ENCODE results near the gene ZNF784.

The ZNF784 gene

GRCh38 chr19:55615543-55616394, 8.6 kb downstream of the ZNF784 start:
- Histone ChIP-seq H3K36me3 (ENCODE audit: control insufficient read depth in 1 of 2, insufficient read depth in 2 of 2, low read length in 2 of 2) (peaks cover 0 to 35% of the 10 kb centered on the region in 2 donors), H3K27ac (ENCODE audit: low read length) (no peak overlapping the region), H3K4me1 (ENCODE audit: control insufficient read depth in 1 of 2, insufficient read depth in 2 of 2, low read length in 2 of 2) (peaks cover 0 to 11% of the 10 kb centered on the region in 2 donors), H3K27me3 (ENCODE audit: low read depth, low read length) (no peaks in the 10 kb centered on the region), H3K9me3 (ENCODE audit: control insufficient read depth in 1 of 2, low read length in 2 of 2) (no peaks in the 10 kb centered on the region), H3K4me3 (ENCODE audit: low read depth in 1 of 2, low read length in 2 of 2) (no peak overlapping the region)

- H3K4me1 ChIP-seq (ENCODE audit: control insufficient read depth in 1 of 2, insufficient read depth in 2 of 2, low read length in 2 of 2), result peaks cover 0 to 11% of the 10 kb centered on the region in 2 donors
- H3K27me3 ChIP-seq (ENCODE audit: low read depth, low read length), result no peaks in the 10 kb centered on the region
- no peak overlapping the region for H3K27ac ChIP-seq (ENCODE audit: low read length)
- peaks cover 0 to 38% of the 10 kb centered on the region in 2 donors for H3K36me3 ChIP-seq (ENCODE audit: control insufficient read depth in 1 of 2, insufficient read depth in 2 of 2, low read length in 2 of 2)
- no peaks in the 10 kb centered on the region for H3K9me3 ChIP-seq (ENCODE audit: control insufficient read depth in 1 of 2, low read length in 2 of 2)
- H3K4me3 ChIP-seq (ENCODE audit: low read depth in 1 of 2, low read length in 2 of 2), result no peak overlapping the region
These were observed 9.4 kb downstream of the ZNF784 start for GRCh38 chr19:55614711-55615542.

GRCh38 chr19:55613930-55614710, 10.2 kb downstream of the ZNF784 start:
- Histone ChIP-seq H3K9me3 (ENCODE audit: control insufficient read depth in 1 of 2, low read length in 2 of 2) (no peaks in the 10 kb centered on the region), H3K27me3 (ENCODE audit: low read depth, low read length) (no peaks in the 10 kb centered on the region), H3K4me3 (ENCODE audit: low read depth in 1 of 2, low read length in 2 of 2) (no peak overlapping the region), H3K4me1 (ENCODE audit: control insufficient read depth in 1 of 2, insufficient read depth in 2 of 2, low read length in 2 of 2) (peaks cover 0 to 11% of the 10 kb centered on the region in 2 donors), H3K27ac (ENCODE audit: low read length) (no peak overlapping the region), H3K36me3 (ENCODE audit: control insufficient read depth in 1 of 2, insufficient read depth in 2 of 2, low read length in 2 of 2) (peaks cover 0 to 46% of the 10 kb centered on the region in 2 donors)

GRCh38 chr19:55613396-55613795, 11.0 kb downstream of the ZNF784 start:
- Histone ChIP-seq H3K9me3 (ENCODE audit: control insufficient read depth in 1 of 2, low read length in 2 of 2) (no peaks in the 10 kb centered on the region), H3K27ac (ENCODE audit: low read length) (no peak overlapping the region), H3K27me3 (ENCODE audit: low read depth, low read length) (no peaks in the 10 kb centered on the region), H3K4me3 (ENCODE audit: low read depth in 1 of 2, low read length in 2 of 2) (no peak overlapping the region), H3K4me1 (ENCODE audit: control insufficient read depth in 1 of 2, insufficient read depth in 2 of 2, low read length in 2 of 2) (peaks cover 0 to 11% of the 10 kb centered on the region in 2 donors), H3K36me3 (ENCODE audit: control insufficient read depth in 1 of 2, insufficient read depth in 2 of 2, low read length in 2 of 2) (peaks cover 0 to 47% of the 10 kb centered on the region in 2 donors)

- Histone ChIP-seq H3K4me3 (ENCODE audit: low read depth in 1 of 2, low read length in 2 of 2) (no peak overlapping the region), H3K4me1 (ENCODE audit: control insufficient read depth in 1 of 2, insufficient read depth in 2 of 2, low read length in 2 of 2) (peaks cover 0 to 14% of the 10 kb centered on the region in 2 donors), H3K9me3 (ENCODE audit: control insufficient read depth in 1 of 2, low read length in 2 of 2) (no peaks in the 10 kb centered on the region), H3K36me3 (ENCODE audit: control insufficient read depth in 1 of 2, insufficient read depth in 2 of 2, low read length in 2 of 2) (peaks cover 0 to 41% of the 10 kb centered on the region in 2 donors), H3K27ac (ENCODE audit: low read length) (no peak overlapping the region), H3K27me3 (ENCODE audit: low read depth, low read length) (no peaks in the 10 kb centered on the region)
These were observed 12.3 kb downstream of the ZNF784 start for GRCh38 chr19:55611983-55612645.

GRCh38 chr19:55611300-55611982, 12.9 kb downstream of the ZNF784 start:
- no peak overlapping the region for H3K4me3 ChIP-seq (ENCODE audit: low read depth in 1 of 2, low read length in 2 of 2)

GRCh38 chr19:55609326-55609725, 15.0 kb downstream of the ZNF784 start:
- H3K36me3 ChIP-seq (ENCODE audit: control insufficient read depth in 1 of 2, insufficient read depth in 2 of 2, low read length in 2 of 2), result peaks cover 0 to 17% of the 10 kb centered on the region in 2 donors
- H3K4me1 ChIP-seq (ENCODE audit: control insufficient read depth in 1 of 2, insufficient read depth in 2 of 2, low read length in 2 of 2), result peaks cover 5 to 24% of the 10 kb centered on the region in 2 donors
- H3K27me3 ChIP-seq (ENCODE audit: low read depth, low read length), result no peaks in the 10 kb centered on the region
- no peaks in the 10 kb centered on the region for H3K9me3 ChIP-seq (ENCODE audit: control insufficient read depth in 1 of 2, low read length in 2 of 2)
- no peak overlapping the region for H3K4me3 ChIP-seq (ENCODE audit: low read depth in 1 of 2, low read length in 2 of 2)
- no peak overlapping the region for H3K27ac ChIP-seq (ENCODE audit: low read length)

More at GRCh38 chr19:55611300-55611982, 12.9 kb downstream of the ZNF784 start:
- Histone ChIP-seq H3K27me3 (ENCODE audit: low read depth, low read length) (no peaks in the 10 kb centered on the region), H3K27ac (ENCODE audit: low read length) (no peak overlapping the region), H3K36me3 (ENCODE audit: control insufficient read depth in 1 of 2, insufficient read depth in 2 of 2, low read length in 2 of 2) (peaks cover 0 to 36% of the 10 kb centered on the region in 2 donors), H3K9me3 (ENCODE audit: control insufficient read depth in 1 of 2, low read length in 2 of 2) (no peaks in the 10 kb centered on the region), H3K4me1 (ENCODE audit: control insufficient read depth in 1 of 2, insufficient read depth in 2 of 2, low read length in 2 of 2) (peaks cover 4 to 21% of the 10 kb centered on the region in 2 donors)

- H3K9me3 ChIP-seq (ENCODE audit: control insufficient read depth in 1 of 2, low read length in 2 of 2), result no peaks in the 10 kb centered on the region
- peak overlapping the region; percentile 76 to 91 for H3K4me3 ChIP-seq (ENCODE audit: low read depth in 1 of 2, low read length in 2 of 2)
- no peak overlapping the region for H3K27ac ChIP-seq (ENCODE audit: low read length)
- H3K4me1 ChIP-seq (ENCODE audit: control insufficient read depth in 1 of 2, insufficient read depth in 2 of 2, low read length in 2 of 2), result peaks cover 5 to 21% of the 10 kb centered on the region in 2 donors
- peaks cover 0 to 17% of the 10 kb centered on the region in 2 donors for H3K36me3 ChIP-seq (ENCODE audit: control insufficient read depth in 1 of 2, insufficient read depth in 2 of 2, low read length in 2 of 2)
- no peaks in the 10 kb centered on the region for H3K27me3 ChIP-seq (ENCODE audit: low read depth, low read length)
These were observed 17.5 kb downstream of the ZNF784 start for GRCh38 chr19:55606817-55607216.

GRCh38 chr19:55606471-55606787, 17.9 kb downstream of the ZNF784 start:
- Histone ChIP-seq H3K27me3 (ENCODE audit: low read depth, low read length) (no peaks in the 10 kb centered on the region), H3K9me3 (ENCODE audit: control insufficient read depth in 1 of 2, low read length in 2 of 2) (no peaks in the 10 kb centered on the region), H3K36me3 (ENCODE audit: control insufficient read depth in 1 of 2, insufficient read depth in 2 of 2, low read length in 2 of 2) (peaks cover 0 to 17% of the 10 kb centered on the region in 2 donors), H3K27ac (ENCODE audit: low read length) (peak overlapping the region; percentile 79), H3K4me1 (ENCODE audit: control insufficient read depth in 1 of 2, insufficient read depth in 2 of 2, low read length in 2 of 2) (peaks cover 5 to 19% of the 10 kb centered on the region in 2 donors), H3K4me3 (ENCODE audit: low read depth in 1 of 2, low read length in 2 of 2) (peak overlapping the region; percentile 76 to 91)

Measured in muscle layer of duodenum (tissue), 2 donors.